Iris pigment epithelial cell (primary cell): ENCODE measurements around the gene SLC25A26.
A peak's percentile ranks its signal among the peaks of the same experiment; 100 is the strongest.
"Not testable (repeated sequence)": the region's sequence is repeated elsewhere in the genome, so short reads cannot be mapped to it uniquely, and the experiment has no call there.

Experiments
- DNase-seq: peaks from one replicate; pipeline ENCODE4 v3.0.0-alpha.2; 2011; ENCODE audit warnings: low read depth

The SLC25A26 gene

GRCh38 chr3:66270288-66270687, 49.5 kb downstream of the SLC25A26 start:
- no peak for DNase-seq

GRCh38 chr3:66270701-66271100, 49.9 kb downstream of the SLC25A26 start:
- peak; percentile 50 for DNase-seq

- DNase-seq: no peak
Observed at GRCh38 chr3:66271231-66271630, 50.4 kb downstream of the SLC25A26 start.

- peak; percentile 34 for DNase-seq
Observed at GRCh38 chr3:66272016-66272415, 51.2 kb downstream of the SLC25A26 start.

GRCh38 chr3:66274837-66275236, 54.0 kb downstream of the SLC25A26 start:
- not testable (repeated sequence) for DNase-seq

GRCh38 chr3:66276705-66277274, 56.0 kb downstream of the SLC25A26 start:
- peak; percentile 83 for DNase-seq

GRCh38 chr3:66279168-66279567, 58.4 kb downstream of the SLC25A26 start:
- DNase-seq: no peak

GRCh38 chr3:66280304-66280703, 59.5 kb downstream of the SLC25A26 start:
- peak; percentile 77 for DNase-seq

- DNase-seq: not testable (repeated sequence)
Observed at GRCh38 chr3:66291922-66292321, 71.1 kb downstream of the SLC25A26 start.

GRCh38 chr3:66297260-66297873, 76.6 kb downstream of the SLC25A26 start:
- DNase-seq: peak; percentile 48

- peak; percentile 96 for DNase-seq
Observed at GRCh38 chr3:66297900-66298299, 77.1 kb downstream of the SLC25A26 start.

GRCh38 chr3:66298591-66298990, 77.8 kb downstream of the SLC25A26 start:
- no peak for DNase-seq

GRCh38 chr3:66299085-66299484, 78.3 kb downstream of the SLC25A26 start:
- not testable (repeated sequence) for DNase-seq

- no peak for DNase-seq
Observed at GRCh38 chr3:66299891-66300290, 79.1 kb downstream of the SLC25A26 start.

- no peak for DNase-seq
Observed at GRCh38 chr3:66302288-66302687, 81.5 kb downstream of the SLC25A26 start.

GRCh38 chr3:66303491-66303901, 82.7 kb downstream of the SLC25A26 start:
- no peak for DNase-seq

GRCh38 chr3:66304293-66304692, 83.5 kb downstream of the SLC25A26 start:
- DNase-seq: no peak

GRCh38 chr3:66306086-66306485, 85.3 kb downstream of the SLC25A26 start:
- DNase-seq: not testable (repeated sequence)

GRCh38 chr3:66306991-66307390, 86.2 kb downstream of the SLC25A26 start:
- not testable (repeated sequence) for DNase-seq

- no peak for DNase-seq
Observed at GRCh38 chr3:66312039-66312438, 91.2 kb downstream of the SLC25A26 start.

- no peak for DNase-seq
Observed at GRCh38 chr3:66314455-66314854, 93.7 kb downstream of the SLC25A26 start.

GRCh38 chr3:66317750-66318376, 97.1 kb downstream of the SLC25A26 start:
- DNase-seq: no peak

- no peak for DNase-seq
Observed at GRCh38 chr3:66320390-66320789, 99.6 kb downstream of the SLC25A26 start.

GRCh38 chr3:66322436-66322835, 101.6 kb downstream of the SLC25A26 start:
- no peak for DNase-seq
